Cardiac ventricle fibroblast (primary cell): ENCODE results near the gene CCDC136. TPM values are rescaled to one million over a fixed set of nuclear protein-coding genes. Genes with fewer than 3 reads are reported as not detected.

Experiments used
- total RNA-seq: library from RNA; depleted of rRNA; stranded (reverse); fragments of >200 nt; gene quantifications from 2 replicates; pipeline ENCODE4 v1.2.3, GENCODE V29; 2015

CCDC136 gene
- 0.62 and 2.5 TPM in 2 replicates for total RNA-seq

DNA sequence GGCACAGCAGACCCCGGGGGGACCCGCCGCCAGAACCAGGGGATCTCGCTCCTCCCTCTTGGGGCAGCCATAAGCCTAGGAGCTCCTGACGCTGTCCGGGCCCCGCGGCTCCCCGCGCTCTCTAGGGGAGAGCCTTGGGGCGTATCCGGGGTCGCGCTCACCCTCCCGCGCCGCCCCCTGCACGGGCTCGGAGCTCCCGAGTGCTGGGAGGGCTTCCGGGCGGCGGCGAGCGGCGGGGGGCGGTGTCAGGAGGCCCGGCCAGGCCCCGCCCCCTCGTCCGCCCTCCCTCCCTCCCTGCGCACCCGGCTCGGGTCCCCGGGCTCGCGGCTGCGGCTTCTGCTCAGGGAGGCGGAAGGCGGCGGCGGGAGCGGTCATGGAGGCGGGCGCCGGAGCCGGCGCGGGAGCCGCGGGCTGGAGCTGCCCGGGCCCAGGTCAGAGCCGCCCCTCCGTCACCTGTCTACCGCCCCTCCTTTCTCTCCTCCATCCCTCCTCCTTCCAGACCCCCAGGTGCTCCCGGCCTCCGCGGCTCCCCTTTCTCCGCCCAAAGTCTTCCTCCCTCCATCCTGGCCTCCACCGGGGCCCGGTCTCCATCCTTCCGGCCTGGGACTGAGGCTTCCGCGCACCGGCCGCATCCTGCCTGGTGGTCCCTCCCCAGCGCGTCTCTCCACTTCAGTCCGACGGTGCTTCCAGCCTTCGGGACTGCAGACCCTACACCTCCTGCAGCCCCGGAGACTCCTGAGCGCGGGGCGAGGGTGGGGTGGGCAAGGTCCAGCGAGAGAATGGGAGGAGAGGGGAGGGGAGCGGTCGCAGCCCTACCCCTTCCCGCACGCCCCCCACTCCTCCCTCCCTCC is at the start of gene CCDC136:
CCDC136 (plus strand) TSS at position 848 of the 851 bp plus-strand sequence. CDS start 444 bp downstream, outside the sequence.

GRCh38 chr7:128775744-128776474 is 15.9 kb upstream of the CCDC136 start, which contains the start of gene OPN1SW:
TSS of gene OPN1SW (minus strand) at chr7:128775794. CDS start at chr7:128775781, 13 bp downstream.

GRCh38 chr7:128830231-128831177 is 38.7 kb downstream of the CCDC136 start, which contains the start of gene FLNC:
TSS of gene FLNC (plus strand) at chr7:128830406. CDS start at chr7:128830638, 232 bp downstream.

DNA sequence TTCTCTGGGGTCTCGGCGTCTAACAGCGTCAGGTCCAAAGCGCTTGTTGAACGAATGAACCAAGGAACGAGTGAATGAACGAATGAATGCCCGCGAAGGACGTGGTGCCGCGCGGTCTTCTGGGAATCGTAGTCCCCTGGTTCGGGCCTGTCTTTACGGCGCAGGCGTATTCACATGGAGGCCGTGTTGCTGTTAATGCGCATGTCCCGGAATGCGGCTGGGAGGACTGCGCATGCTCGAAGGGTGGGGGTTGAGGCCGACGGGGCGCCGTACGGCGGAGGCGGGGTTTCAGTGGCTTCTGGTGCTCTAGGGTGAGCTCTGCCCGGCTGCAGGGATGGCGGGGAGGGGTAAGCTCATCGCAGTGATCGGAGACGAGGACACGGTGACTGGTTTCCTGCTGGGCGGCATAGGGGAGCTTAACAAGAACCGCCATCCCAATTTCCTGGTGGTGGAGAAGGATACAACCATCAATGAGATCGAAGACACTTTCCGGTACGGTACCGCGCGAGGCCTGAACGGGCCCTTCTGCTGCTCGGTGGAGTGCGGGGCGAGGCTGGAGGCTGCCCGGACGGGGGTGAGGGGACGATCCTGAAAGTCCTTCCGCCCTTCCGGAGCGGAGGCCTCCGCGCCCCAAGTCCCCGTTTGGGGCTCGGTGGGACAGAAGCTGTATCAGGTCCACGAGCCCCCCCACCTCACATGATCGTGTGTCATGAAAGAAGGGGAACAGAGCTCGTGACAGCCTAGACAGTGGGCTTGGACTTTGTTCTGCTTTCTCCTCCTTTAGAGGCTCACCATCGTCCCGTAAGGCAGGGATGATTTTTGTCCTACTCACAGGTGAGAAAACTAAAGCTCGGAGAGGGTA is 71.0 kb downstream of the CCDC136 start, which contains the start of gene ATP6V1F:
ATP6V1F (plus strand) TSS at position 286 of the 862 bp plus-strand sequence; CDS start at position 335, 49 bp downstream.

Other genes with a start within 250 kb of the CCDC136 start
- gene GARIN1A, start 119.7 kb upstream of the CCDC136 start, total RNA-seq: 0.19 and 0.20 TPM in 2 replicates
- 294 and 337 TPM in 2 replicates for gene CALU, start 52.6 kb upstream of the CCDC136 start, total RNA-seq
- not detected in 2 replicates for gene OPN1SW, start 16.2 kb upstream of the CCDC136 start, total RNA-seq
- gene FLNC, start 38.4 kb downstream of the CCDC136 start, total RNA-seq: 94.0 and 106 TPM in 2 replicates
- gene ATP6V1F, start 70.9 kb downstream of the CCDC136 start, total RNA-seq: 58.9 and 98.5 TPM in 2 replicates
- not detected in 2 replicates for gene KCP, start 118.7 kb downstream of the CCDC136 start, total RNA-seq
- not detected in 2 replicates for gene IRF5, start 146.0 kb downstream of the CCDC136 start, total RNA-seq